PFSK-1 (cell line): ENCODE measurements around the gene APOM.

Source experiments
- POLR2AphosphoS5 ChIP-seq: IDR thresholded peaks from 2 replicates; pipeline ENCODE4 v1.6.1; 2012; ENCODE audit warnings: low read depth, mild to moderate bottlenecking, control low read depth, low read length, moderate library complexity
- SIN3A ChIP-seq: IDR thresholded peaks from 2 replicates; pipeline ENCODE4 v1.6.1; 2012; ENCODE audit warnings: mild to moderate bottlenecking, low read length, moderate library complexity, borderline replicate concordance; ENCODE audit not compliant: insufficient read depth
- TAF1 ChIP-seq: IDR thresholded peaks from 2 replicates; pipeline ENCODE4 v1.6.1; 2012; ENCODE audit warnings: low read length, control low read depth, borderline replicate concordance; ENCODE audit not compliant: insufficient read depth

DNA sequence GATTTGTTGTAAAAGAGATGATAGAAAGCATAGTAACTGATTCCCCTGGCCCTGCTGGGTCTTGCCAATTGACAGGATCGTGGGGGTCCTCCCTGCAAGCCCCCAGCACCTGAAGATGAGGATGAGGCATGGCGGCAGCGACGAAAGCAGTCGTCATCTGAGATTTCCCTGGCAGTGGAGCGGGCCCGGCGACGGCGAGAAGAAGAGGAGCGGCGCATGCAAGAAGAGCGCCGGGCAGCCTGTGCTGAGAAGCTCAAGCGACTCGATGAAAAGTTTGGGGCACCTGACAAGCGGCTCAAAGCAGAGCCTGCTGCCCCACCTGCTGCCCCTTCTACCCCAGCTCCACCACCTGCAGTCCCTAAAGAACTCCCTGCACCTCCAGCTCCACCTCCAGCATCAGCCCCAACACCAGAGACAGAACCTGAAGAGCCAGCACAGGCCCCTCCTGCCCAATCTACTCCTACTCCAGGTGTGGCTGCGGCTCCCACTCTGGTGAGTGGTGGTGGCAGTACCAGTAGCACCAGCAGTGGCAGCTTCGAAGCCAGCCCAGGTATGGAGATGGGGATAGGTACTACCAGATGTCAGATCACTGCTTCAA, 27.9 kb upstream of the APOM start:
- TF ChIP-seq SIN3A (no peak), POLR2AphosphoS5 (peak; percentile 41), TAF1 (no peak)
